ENCODE data around the gene KCNJ6. TPM values are rescaled to one million over a fixed set of nuclear protein-coding genes. Genes with fewer than 3 reads are reported as not detected.

Gene KCNJ6
- total and polyA plus RNA-seq, 10 of the 15 experiments (the other 5 are each of a cell fraction or from before 2014, with no cell fraction given), result 0.03 to 0.07 (median 0.04) TPM; not detected in 7

DNA sequence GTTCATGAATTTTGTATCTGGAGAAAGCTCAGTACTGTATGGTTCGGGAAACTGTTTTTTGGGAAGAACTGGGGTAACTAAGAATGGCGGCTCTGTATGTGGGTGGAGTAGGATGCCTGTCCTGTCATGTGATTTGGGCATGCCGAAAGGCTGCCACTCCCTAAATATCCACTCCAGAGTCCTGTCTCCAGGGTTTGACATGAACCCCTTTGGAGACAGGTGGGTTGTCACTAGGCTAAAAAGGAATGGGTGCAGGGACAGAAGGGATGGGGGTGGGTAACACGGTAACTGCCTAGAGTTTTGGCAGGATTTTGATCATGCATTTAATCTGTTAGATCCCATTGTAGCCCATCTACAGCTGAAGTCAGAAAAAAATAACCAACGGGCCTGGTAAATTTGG lies 150.1 kb downstream of the KCNJ6 start:
- in situ Hi-C loops (cut with MboI) (no loop called here), intact Hi-C loops (cut with micrococcal nuclease; ENCODE audit: unreplicated experiment) (no loop called here)
- Histone ChIP-seq H4K20me1 (ENCODE audit: control insufficient read depth, insufficient read depth) (no peaks in the 10 kb centered on the region), H3K27me3 (replicated peaks in 1 of 2; ENCODE audit: control insufficient read depth in 2 of 2, insufficient read depth in 2 of 2, low read length in 1 of 2) (no peaks in the 10 kb centered on the region), H3K27ac (ENCODE audit: control insufficient read depth, insufficient read depth) (no peak overlapping the region), H3K4me2 (ENCODE audit: control insufficient read depth, insufficient read depth) (no peak overlapping the region), H3K9me3 (replicated peaks; ENCODE audit: control insufficient read depth, insufficient read depth, low read length) (no peaks in the 10 kb centered on the region; the same call in 2 of the 3 replicates), H3K79me2 (ENCODE audit: control insufficient read depth, insufficient read depth, low read length) (no peaks in the 10 kb centered on the region), H3K4me3 (no peak overlapping the region), H3K36me3 (ENCODE audit: control insufficient read depth in 2 of 2, insufficient read depth in 2 of 2, low read length in 1 of 2) (no peaks in the 10 kb centered on the region), H3K4me1 (ENCODE audit: control insufficient read depth, insufficient read depth, low read length) (no peaks in the 10 kb centered on the region), H2AFZ (ENCODE audit: control insufficient read depth, low read depth, low read length) (no peak overlapping the region), H3K9ac (ENCODE audit: control insufficient read depth, insufficient read depth, low read length) (no peak overlapping the region)
- RAD21 ChIA-PET (ENCODE audit: unreplicated experiment), result no interaction called here
- SMC1A ChIA-PET (ENCODE audit: uncharacterized antibody, unreplicated experiment), result no interaction called here
- POLR2A ChIA-PET, result no interaction called here
- CTCF ChIA-PET, result interaction anchor here (1.5 kb wide), 1 partner anchor 11 kb away, joined by 5 read pairs; no protein-coding TSS in a partner anchor
- WGBS (ENCODE audit: insufficient coverage, insufficient replicate concordance, low lambda C conversion rate, missing lambda C conversion rate), result 27% methylated on average over 5 of the region's 5 CpGs
- DNase-seq (ENCODE audit: low read depth, low spot score), result no peak
- no peak for FAIRE-seq
- BruUV-seq (replicated peaks), result no TSS peak
- no peak for ATAC-seq
- TF ChIP-seq BACH1 (IDR thresholded peaks at IDR 0.05; ENCODE audit: borderline replicate concordance) (no peak), MXI1 (IDR thresholded peaks at IDR 0.05; ENCODE audit: low read depth, low read length) (no peak), BRCA1 (IDR thresholded peaks at IDR 0.05; ENCODE audit: low read depth, low read length) (no peak), POLR2AphosphoS2 (IDR thresholded peaks at IDR 0.05; ENCODE audit: low read depth, low read length) (no peak), CHD1 (IDR thresholded peaks at IDR 0.05; ENCODE audit: low read depth, low read length) (no peak), SMARCA5 (IDR thresholded peaks at IDR 0.05) (no peak), ZZZ3 (IDR thresholded peaks at IDR 0.05; ENCODE audit: control insufficient read depth, insufficient read length, low read depth) (no peak), HSF1 (IDR thresholded peaks at IDR 0.05; ENCODE audit: low read depth, low read length) (no peak), FOXK2 (IDR thresholded peaks at IDR 0.05) (no peak)
- TF ChIP-seq, protein P1, sequence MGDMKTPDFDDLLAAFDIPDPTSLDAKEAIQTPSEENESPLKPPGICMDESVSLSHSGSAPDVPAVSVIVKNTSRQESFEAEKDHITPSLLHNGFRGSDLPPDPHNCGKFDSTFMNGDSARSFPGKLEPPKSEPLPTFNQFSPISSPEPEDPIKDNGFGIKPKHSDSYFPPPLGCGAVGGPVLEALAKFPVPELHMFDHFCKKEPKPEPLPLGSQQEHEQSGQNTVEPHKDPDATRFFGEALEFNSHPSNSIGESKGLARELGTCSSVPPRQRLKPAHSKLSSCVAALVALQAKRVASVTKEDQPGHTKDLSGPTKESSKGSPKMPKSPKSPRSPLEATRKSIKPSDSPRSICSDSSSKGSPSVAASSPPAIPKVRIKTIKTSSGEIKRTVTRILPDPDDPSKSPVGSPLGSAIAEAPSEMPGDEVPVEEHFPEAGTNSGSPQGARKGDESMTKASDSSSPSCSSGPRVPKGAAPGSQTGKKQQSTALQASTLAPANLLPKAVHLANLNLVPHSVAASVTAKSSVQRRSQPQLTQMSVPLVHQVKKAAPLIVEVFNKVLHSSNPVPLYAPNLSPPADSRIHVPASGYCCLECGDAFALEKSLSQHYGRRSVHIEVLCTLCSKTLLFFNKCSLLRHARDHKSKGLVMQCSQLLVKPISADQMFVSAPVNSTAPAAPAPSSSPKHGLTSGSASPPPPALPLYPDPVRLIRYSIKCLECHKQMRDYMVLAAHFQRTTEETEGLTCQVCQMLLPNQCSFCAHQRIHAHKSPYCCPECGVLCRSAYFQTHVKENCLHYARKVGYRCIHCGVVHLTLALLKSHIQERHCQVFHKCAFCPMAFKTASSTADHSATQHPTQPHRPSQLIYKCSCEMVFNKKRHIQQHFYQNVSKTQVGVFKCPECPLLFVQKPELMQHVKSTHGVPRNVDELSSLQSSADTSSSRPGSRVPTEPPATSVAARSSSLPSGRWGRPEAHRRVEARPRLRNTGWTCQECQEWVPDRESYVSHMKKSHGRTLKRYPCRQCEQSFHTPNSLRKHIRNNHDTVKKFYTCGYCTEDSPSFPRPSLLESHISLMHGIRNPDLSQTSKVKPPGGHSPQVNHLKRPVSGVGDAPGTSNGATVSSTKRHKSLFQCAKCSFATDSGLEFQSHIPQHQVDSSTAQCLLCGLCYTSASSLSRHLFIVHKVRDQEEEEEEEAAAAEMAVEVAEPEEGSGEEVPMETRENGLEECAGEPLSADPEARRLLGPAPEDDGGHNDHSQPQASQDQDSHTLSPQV (IDR thresholded peaks at IDR 0.05), result no peak
- TF ChIP-seq, protein P2, sequence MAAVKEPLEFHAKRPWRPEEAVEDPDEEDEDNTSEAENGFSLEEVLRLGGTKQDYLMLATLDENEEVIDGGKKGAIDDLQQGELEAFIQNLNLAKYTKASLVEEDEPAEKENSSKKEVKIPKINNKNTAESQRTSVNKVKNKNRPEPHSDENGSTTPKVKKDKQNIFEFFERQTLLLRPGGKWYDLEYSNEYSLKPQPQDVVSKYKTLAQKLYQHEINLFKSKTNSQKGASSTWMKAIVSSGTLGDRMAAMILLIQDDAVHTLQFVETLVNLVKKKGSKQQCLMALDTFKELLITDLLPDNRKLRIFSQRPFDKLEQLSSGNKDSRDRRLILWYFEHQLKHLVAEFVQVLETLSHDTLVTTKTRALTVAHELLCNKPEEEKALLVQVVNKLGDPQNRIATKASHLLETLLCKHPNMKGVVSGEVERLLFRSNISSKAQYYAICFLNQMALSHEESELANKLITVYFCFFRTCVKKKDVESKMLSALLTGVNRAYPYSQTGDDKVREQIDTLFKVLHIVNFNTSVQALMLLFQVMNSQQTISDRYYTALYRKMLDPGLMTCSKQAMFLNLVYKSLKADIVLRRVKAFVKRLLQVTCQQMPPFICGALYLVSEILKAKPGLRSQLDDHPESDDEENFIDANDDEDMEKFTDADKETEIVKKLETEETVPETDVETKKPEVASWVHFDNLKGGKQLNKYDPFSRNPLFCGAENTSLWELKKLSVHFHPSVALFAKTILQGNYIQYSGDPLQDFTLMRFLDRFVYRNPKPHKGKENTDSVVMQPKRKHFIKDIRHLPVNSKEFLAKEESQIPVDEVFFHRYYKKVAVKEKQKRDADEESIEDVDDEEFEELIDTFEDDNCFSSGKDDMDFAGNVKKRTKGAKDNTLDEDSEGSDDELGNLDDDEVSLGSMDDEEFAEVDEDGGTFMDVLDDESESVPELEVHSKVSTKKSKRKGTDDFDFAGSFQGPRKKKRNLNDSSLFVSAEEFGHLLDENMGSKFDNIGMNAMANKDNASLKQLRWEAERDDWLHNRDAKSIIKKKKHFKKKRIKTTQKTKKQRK (IDR thresholded peaks at IDR 0.05; ENCODE audit: low read depth, low read length), result no peak
- TF ChIP-seq, protein P3, sequence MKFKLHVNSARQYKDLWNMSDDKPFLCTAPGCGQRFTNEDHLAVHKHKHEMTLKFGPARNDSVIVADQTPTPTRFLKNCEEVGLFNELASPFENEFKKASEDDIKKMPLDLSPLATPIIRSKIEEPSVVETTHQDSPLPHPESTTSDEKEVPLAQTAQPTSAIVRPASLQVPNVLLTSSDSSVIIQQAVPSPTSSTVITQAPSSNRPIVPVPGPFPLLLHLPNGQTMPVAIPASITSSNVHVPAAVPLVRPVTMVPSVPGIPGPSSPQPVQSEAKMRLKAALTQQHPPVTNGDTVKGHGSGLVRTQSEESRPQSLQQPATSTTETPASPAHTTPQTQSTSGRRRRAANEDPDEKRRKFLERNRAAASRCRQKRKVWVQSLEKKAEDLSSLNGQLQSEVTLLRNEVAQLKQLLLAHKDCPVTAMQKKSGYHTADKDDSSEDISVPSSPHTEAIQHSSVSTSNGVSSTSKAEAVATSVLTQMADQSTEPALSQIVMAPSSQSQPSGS (IDR thresholded peaks at IDR 0.05; ENCODE audit: low read length), result no peak
- TF ChIP-seq, protein P4, sequence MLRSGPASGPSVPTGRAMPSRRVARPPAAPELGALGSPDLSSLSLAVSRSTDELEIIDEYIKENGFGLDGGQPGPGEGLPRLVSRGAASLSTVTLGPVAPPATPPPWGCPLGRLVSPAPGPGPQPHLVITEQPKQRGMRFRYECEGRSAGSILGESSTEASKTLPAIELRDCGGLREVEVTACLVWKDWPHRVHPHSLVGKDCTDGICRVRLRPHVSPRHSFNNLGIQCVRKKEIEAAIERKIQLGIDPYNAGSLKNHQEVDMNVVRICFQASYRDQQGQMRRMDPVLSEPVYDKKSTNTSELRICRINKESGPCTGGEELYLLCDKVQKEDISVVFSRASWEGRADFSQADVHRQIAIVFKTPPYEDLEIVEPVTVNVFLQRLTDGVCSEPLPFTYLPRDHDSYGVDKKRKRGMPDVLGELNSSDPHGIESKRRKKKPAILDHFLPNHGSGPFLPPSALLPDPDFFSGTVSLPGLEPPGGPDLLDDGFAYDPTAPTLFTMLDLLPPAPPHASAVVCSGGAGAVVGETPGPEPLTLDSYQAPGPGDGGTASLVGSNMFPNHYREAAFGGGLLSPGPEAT (IDR thresholded peaks at IDR 0.05; ENCODE audit: low read depth), result no peak

Data from GM12878 (cell line).